Kidney (tissue), 14 donors: ENCODE results near the gene PHLDB2. TPM values are rescaled to one million over a fixed set of nuclear protein-coding genes. Genes with fewer than 3 reads are reported as not detected.

Source experiments
- DNase-seq, 5 donors: peaks; one replicate each; pipeline ENCODE4 v3.0.0-alpha.2; 2013 to 2020
- FAIRE-seq: peaks from 2 replicates; lab custom pipeline; 2012; peaks lifted over from hg19 to GRCh38; lab: Jason Lieb, UNC
- H3K27ac ChIP-seq, 2 donors: one replicate each; pipeline ENCODE4 v1.7.0; 2013; ENCODE audit warnings: low read depth in 2 of 2, low read length in 2 of 2, inconsistent platforms in 1 of 2
- H3K27me3 ChIP-seq: one replicate; pipeline ENCODE4 v1.7.1; 2013; ENCODE audit warnings: low read length, inconsistent platforms; ENCODE audit not compliant: control insufficient read depth, insufficient read depth
- H3K36me3 ChIP-seq, 3 donors: one replicate each; pipeline versions ENCODE4 v1.7.0 to v1.7.1; 2013; ENCODE audit warnings: low read length in 3 of 3, control low read depth in 1 of 3, inconsistent platforms in 1 of 3; ENCODE audit not compliant: insufficient read depth in 3 of 3, control insufficient read depth in 2 of 3
- H3K4me1 ChIP-seq, 3 donors: one replicate each; pipeline versions ENCODE4 v1.7.0 to v1.7.1; 2013; ENCODE audit warnings: low read length in 3 of 3, inconsistent platforms in 1 of 3, low read depth in 1 of 3; ENCODE audit not compliant: control insufficient read depth in 2 of 3, insufficient read depth in 2 of 3
- H3K4me3 ChIP-seq, 3 donors: one replicate each; pipeline versions ENCODE4 v1.7.0 to v1.8.1; 2013; ENCODE audit warnings: low read length in 3 of 3, control low read depth in 1 of 3, inconsistent platforms in 1 of 3
- H3K9ac ChIP-seq, 3 donors: one replicate each; pipeline versions ENCODE4 v1.7.0 to v1.7.1; 2013; ENCODE audit warnings: low read length in 3 of 3, control low read depth in 1 of 3, inconsistent platforms in 1 of 3
- H3K9me3 ChIP-seq, 3 donors: one replicate each; pipeline versions ENCODE4 v1.7.0 to v1.7.1; 2013; ENCODE audit warnings: low read length in 3 of 3, control low read depth in 1 of 3, inconsistent platforms in 1 of 3; ENCODE audit not compliant: control insufficient read depth in 2 of 3, insufficient read depth in 1 of 3
- intact Hi-C: fragments of 100-400 bp; cut with DNase I; formaldehyde crosslinking; loops from one replicate; pipeline ENCODE4 v1.11.1; 2022
- polyA plus RNA-seq: library from polyadenylated mRNA; stranded (reverse); fragments of 350-450 nt; fragmentation: Illumina TruSeq; extraction: RNeasy Lipid Tissue Mini Kit (QIAGEN cat#74804); gene quantifications from one replicate; pipeline ENCODE4 v1.2.3, GENCODE V29; 2014; ENCODE audit warnings: low read depth, low replicate concordance; ENCODE audit not compliant: insufficient read depth
- total RNA-seq: library from RNA; stranded (reverse); fragmentation: NEBNext Ultra II Directional; extraction: Animal tissue kit (Norgen Biotek cat#: 25700); gene quantifications from one replicate; pipeline ENCODE4 v1.2.1, GENCODE V29; 2021
- TF ChIP-seq, protein P1 (sequence below): IDR thresholded peaks from 3 replicates; pipeline ENCODE4 v1.5.1; 2012; ENCODE audit warnings: mild to moderate bottlenecking, moderate library complexity, borderline replicate concordance; ENCODE audit not compliant: insufficient read depth; ENCODE audit errors: extremely low read depth
- donor health status: control.
- donor health status: control.
- donor health status: control.
- donor health status: control.
- donor health status: control.
- donor health status: DM: yes; HTN: yes; CAD: no.
- donor health status: Normal renal cell carcinoma (clear cell type).

Gene PHLDB2
- total and polyA plus RNA-seq, 2 donors from 2014 or later = 28.0 to 85.6 TPM

DNA sequence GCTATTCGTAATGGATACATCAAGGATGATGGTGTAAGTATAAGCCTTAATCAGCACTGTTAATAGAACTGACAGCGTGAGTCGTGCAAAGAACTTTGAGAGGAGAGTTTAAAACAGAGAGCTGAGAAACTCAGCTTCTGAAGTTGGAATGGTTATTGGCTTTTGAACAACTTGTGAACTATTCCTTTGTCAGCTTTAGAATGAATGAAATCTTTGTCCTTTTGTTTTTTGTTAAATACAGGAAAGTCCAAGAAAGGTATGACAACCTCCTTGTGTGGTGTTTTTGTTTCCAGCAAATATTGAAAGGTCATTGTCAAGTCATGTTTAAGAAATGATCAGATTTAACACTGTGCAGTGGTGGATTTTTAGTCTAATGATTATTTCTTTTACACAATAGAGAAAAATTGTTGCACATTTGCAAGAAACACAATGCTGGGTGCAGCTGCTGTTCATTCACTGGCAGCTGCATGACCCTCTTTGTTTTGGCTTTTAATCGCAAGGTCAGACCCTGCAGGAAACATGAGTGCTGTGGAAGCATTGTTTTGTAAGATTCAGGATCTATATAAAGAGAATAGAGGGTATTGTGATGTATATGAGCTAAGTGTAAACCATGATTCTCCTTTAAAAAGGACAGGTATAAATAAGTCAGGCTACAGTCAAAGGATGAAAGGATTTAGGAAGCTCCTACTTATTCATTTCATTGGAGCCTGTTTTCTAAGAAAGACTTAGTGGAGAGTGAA is 98.1 kb downstream of the PHLDB2 start:
- Histone ChIP-seq H3K27me3 (no peaks in the 10 kb centered on the region), H3K36me3 (peaks cover 0 to 33% (median 20%) of the 10 kb centered on the region in 3 donors), H3K4me3 (no peak overlapping the region), H3K27ac (no peak overlapping the region), H3K9me3 (no peaks in the 10 kb centered on the region), H3K9ac (no peak overlapping the region), H3K4me1 (no peaks in the 10 kb centered on the region)
- TF ChIP-seq, protein P1, sequence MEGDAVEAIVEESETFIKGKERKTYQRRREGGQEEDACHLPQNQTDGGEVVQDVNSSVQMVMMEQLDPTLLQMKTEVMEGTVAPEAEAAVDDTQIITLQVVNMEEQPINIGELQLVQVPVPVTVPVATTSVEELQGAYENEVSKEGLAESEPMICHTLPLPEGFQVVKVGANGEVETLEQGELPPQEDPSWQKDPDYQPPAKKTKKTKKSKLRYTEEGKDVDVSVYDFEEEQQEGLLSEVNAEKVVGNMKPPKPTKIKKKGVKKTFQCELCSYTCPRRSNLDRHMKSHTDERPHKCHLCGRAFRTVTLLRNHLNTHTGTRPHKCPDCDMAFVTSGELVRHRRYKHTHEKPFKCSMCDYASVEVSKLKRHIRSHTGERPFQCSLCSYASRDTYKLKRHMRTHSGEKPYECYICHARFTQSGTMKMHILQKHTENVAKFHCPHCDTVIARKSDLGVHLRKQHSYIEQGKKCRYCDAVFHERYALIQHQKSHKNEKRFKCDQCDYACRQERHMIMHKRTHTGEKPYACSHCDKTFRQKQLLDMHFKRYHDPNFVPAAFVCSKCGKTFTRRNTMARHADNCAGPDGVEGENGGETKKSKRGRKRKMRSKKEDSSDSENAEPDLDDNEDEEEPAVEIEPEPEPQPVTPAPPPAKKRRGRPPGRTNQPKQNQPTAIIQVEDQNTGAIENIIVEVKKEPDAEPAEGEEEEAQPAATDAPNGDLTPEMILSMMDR = no peak
- DNase-seq = peak in 1 of 5 donors; percentile 10
- intact Hi-C loops = no loop called here
- FAIRE-seq = no peak

DNA sequence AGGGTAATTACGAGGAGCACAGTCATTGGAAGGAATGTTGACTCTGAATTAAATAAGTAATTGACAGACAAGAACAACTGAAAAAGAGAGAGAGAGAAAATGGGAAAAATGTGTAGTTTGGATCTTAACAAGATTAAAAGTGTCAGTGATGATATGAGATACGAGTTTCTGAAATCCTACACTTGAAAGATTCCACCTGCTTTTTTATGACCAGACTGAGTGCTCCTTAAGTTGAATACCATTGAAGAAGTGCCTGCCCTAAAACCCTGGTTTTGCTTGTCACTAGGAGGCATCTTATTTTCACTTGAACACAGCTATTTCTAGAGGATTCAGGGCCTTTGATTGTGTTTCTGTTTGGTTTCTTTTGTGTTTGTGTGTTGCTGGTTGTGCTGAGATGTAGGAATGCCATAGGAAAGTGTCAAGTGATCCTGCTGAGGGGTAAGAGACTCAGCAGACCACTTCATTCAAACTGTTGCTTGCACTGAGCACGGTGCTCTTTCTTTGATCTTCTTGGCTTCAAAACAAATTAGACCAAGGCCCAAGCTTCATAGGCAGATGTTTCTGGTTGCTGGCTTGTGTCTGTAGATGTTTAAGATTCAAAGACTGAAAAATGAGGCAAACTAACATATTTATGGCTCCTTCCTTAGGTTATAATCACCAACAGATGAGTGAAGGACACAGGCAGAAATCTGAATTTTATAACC is 102.5 kb downstream of the PHLDB2 start:
- Histone ChIP-seq H3K9me3 (no peaks in the 10 kb centered on the region), H3K27me3 (no peaks in the 10 kb centered on the region), H3K4me3 (no peak overlapping the region), H3K9ac (no peak overlapping the region), H3K36me3 (peaks cover 0 to 18% (median 9%) of the 10 kb centered on the region in 3 donors), H3K27ac (no peak overlapping the region), H3K4me1 (peaks cover 0 to 1% (median 0%) of the 10 kb centered on the region in 3 donors)
- FAIRE-seq = no peak
- TF ChIP-seq, protein P1 = no peak
- intact Hi-C loops = loop anchor here (10.0 kb wide), 1 partner anchor 87 kb away; no protein-coding TSS in a partner anchor
- peak in 2 of 5 donors; percentile 63 to 74 for DNase-seq

DNA sequence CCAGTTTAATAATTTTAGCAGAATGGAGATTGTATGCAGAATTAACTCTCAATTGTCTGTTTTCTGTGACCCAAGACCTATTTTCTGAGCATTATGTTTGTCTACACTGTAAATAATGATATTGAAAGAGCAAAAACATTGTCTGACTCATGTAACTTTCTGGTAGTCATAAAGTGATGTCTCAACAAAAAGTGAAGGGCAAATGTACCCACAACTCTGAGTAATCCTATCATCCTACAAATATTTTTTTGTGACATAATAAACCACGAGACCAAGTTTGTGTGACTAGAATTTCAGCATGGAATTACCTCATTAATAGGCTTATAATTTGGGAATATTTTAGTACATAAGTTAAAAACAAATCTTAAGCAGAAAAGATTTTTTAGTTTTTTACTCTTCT is 104.4 kb downstream of the PHLDB2 start:
- Histone ChIP-seq H3K9ac (no peak overlapping the region), H3K4me3 (no peak overlapping the region), H3K4me1 (peaks cover 0 to 9% (median 6%) of the 10 kb centered on the region in 3 donors), H3K27me3 (no peaks in the 10 kb centered on the region), H3K9me3 (no peaks in the 10 kb centered on the region), H3K27ac (no peak overlapping the region), H3K36me3 (peaks cover 0 to 21% (median 4%) of the 10 kb centered on the region in 3 donors)
- intact Hi-C loops = loop anchor here (10.0 kb wide), 1 partner anchor 89 kb away; no protein-coding TSS in a partner anchor
- FAIRE-seq (peak; percentile 81), DNase-seq (no peak)
- TF ChIP-seq, protein P1 = no peak
